ENCODE measurements around the gene PCDHB10.
"Not testable (repeated sequence)": the region's sequence is repeated elsewhere in the genome, so short reads cannot be mapped to it uniquely, and the experiment has no call there.

PCDHB10 gene

GRCh38 chr5:141172381-141173204 is 19.6 kb upstream of the PCDHB10 start, which contains the start of gene PCDHB7:
Gene PCDHB7 (plus strand): TSS chr5:141172644. CDS start chr5:141172836, 192 bp downstream.
- Histone ChIP-seq H2AFZ (ENCODE audit: low read length) (no peak within 1 kb of the TSS), H4K20me1 (ENCODE audit: insufficient read depth, low read length, poor library complexity, severe bottlenecking) (no peaks in the 10 kb centered on the region), H3K79me2 (ENCODE audit: insufficient read depth, low read length) (no peaks in the 10 kb centered on the region), H3K36me3 (ENCODE audit: insufficient read depth, low read length) (no peaks in the 10 kb centered on the region), H3K4me1 (ENCODE audit: insufficient read depth, low read length, poor library complexity, severe bottlenecking) (no peaks in the 10 kb centered on the region), H3F3A (ENCODE audit: low read depth) (no peaks in the 10 kb centered on the region), H3K9ac (ENCODE audit: low read depth, low read length, poor library complexity, severe bottlenecking) (no peak within 1 kb of the TSS), H3K9me2 (replicated peaks; ENCODE audit: low read depth, low read length) (no peaks in the 10 kb centered on the region), H3K27me3 (ENCODE audit: insufficient read depth, low read length, poor library complexity, severe bottlenecking) (no peaks in the 10 kb centered on the region), H3K4me3 (ENCODE audit: low read length, poor library complexity, severe bottlenecking) (no peak within 1 kb of the TSS), H3K4me2 (ENCODE audit: low read depth, low read length, poor library complexity, severe bottlenecking) (no peak within 1 kb of the TSS), H3K9me3 (ENCODE audit: insufficient read depth, low read depth, low read length) (no peaks in the 10 kb centered on the region)
- TF ChIP-seq EZH2phosphoT487 (IDR thresholded peaks at IDR 0.05; ENCODE audit: borderline replicate concordance): no peak
- peak; percentile 43 for TF ChIP-seq CTCF (conservative IDR thresholded peaks at IDR 0.05; ENCODE audit: low read length)

- H4K20me1 ChIP-seq (ENCODE audit: insufficient read depth, low read length, poor library complexity, severe bottlenecking); H3K27me3 ChIP-seq (ENCODE audit: insufficient read depth, low read length, poor library complexity, severe bottlenecking); H3K4me3 ChIP-seq (ENCODE audit: low read length, poor library complexity, severe bottlenecking); H3K36me3 ChIP-seq (ENCODE audit: insufficient read depth, low read length); H3K9me3 ChIP-seq (ENCODE audit: insufficient read depth, low read depth, low read length); H3K79me2 ChIP-seq (ENCODE audit: insufficient read depth, low read length); H3K9me2 ChIP-seq (replicated peaks; ENCODE audit: low read depth, low read length); H3K4me2 ChIP-seq (ENCODE audit: low read depth, low read length, poor library complexity, severe bottlenecking); H3K9ac ChIP-seq (ENCODE audit: low read depth, low read length, poor library complexity, severe bottlenecking); H3K4me1 ChIP-seq (ENCODE audit: insufficient read depth, low read length, poor library complexity, severe bottlenecking); H3F3A ChIP-seq (ENCODE audit: low read depth); H2AFZ ChIP-seq (ENCODE audit: low read length): not testable (repeated sequence)
These were observed 17.7 kb upstream of the PCDHB10 start for GRCh38 chr5:141174291-141175104.

DNA sequence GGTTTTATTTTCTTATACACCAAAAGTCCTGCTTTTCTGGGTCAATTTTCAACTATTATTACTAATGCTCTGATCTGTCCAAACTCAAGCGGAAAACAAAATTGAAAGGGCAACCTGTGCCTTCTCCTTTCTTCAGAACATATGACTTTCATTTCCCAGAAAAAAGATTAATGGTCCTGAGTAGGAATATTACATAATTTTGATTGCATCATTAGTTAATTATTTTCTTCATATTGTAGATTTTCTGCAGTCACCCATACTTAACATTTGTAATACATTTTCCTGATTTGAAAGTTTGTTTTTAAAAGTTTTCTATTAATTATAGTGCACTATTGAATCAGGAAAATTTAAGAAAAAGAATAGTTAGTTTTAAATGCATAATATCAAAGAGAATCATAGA is 16.2 kb upstream of the PCDHB10 start:
- Histone ChIP-seq H3F3A (ENCODE audit: low read depth) (no peaks in the 10 kb centered on the region), H4K20me1 (ENCODE audit: insufficient read depth, low read length, poor library complexity, severe bottlenecking) (no peaks in the 10 kb centered on the region), H3K9me3 (ENCODE audit: insufficient read depth, low read depth, low read length) (no peaks in the 10 kb centered on the region), H3K9me2 (replicated peaks; ENCODE audit: low read depth, low read length) (no peaks in the 10 kb centered on the region), H3K4me2 (ENCODE audit: low read depth, low read length, poor library complexity, severe bottlenecking) (no peak overlapping the region), H3K27me3 (ENCODE audit: insufficient read depth, low read length, poor library complexity, severe bottlenecking) (no peaks in the 10 kb centered on the region), H3K4me1 (ENCODE audit: insufficient read depth, low read length, poor library complexity, severe bottlenecking) (no peaks in the 10 kb centered on the region), H3K36me3 (ENCODE audit: insufficient read depth, low read length) (no peaks in the 10 kb centered on the region), H3K4me3 (ENCODE audit: low read length, poor library complexity, severe bottlenecking) (no peak overlapping the region), H2AFZ (ENCODE audit: low read length) (no peak overlapping the region), H3K79me2 (ENCODE audit: insufficient read depth, low read length) (no peaks in the 10 kb centered on the region), H3K9ac (ENCODE audit: low read depth, low read length, poor library complexity, severe bottlenecking) (no peak overlapping the region)
- TF ChIP-seq EZH2phosphoT487 (IDR thresholded peaks at IDR 0.05; ENCODE audit: borderline replicate concordance) (no peak), CTCF (conservative IDR thresholded peaks at IDR 0.05; ENCODE audit: low read length) (no peak)

GRCh38 chr5:141177577-141178191 is 14.5 kb upstream of the PCDHB10 start, which contains the start of gene PCDHB8:
Gene PCDHB8 (plus strand): TSS chr5:141177790. CDS start chr5:141178035, 245 bp downstream.
- not testable (repeated sequence) for H3K9me2 ChIP-seq (replicated peaks; ENCODE audit: low read depth, low read length)

DNA sequence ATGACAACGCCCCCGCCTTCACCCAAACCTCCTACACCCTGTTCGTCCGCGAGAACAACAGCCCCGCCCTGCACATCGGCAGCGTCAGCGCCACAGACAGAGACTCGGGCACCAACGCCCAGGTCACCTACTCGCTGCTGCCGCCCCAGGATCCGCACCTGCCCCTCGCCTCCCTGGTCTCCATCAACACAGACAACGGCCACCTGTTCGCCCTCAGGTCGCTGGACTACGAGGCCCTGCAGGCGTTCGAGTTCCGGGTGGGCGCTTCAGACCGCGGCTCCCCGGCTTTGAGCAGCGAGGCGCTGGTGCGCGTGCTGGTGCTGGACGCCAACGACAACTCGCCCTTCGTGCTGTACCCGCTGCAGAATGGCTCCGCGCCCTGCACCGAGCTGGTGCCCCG is 12.8 kb upstream of the PCDHB10 start:
- not testable (repeated sequence) for H3K9me2 ChIP-seq (replicated peaks; ENCODE audit: low read depth, low read length); H3K9me3 ChIP-seq (ENCODE audit: insufficient read depth, low read depth, low read length); H3K4me2 ChIP-seq (ENCODE audit: low read depth, low read length, poor library complexity, severe bottlenecking); H4K20me1 ChIP-seq (ENCODE audit: insufficient read depth, low read length, poor library complexity, severe bottlenecking); H3K36me3 ChIP-seq (ENCODE audit: insufficient read depth, low read length); H3F3A ChIP-seq (ENCODE audit: low read depth); H3K4me1 ChIP-seq (ENCODE audit: insufficient read depth, low read length, poor library complexity, severe bottlenecking); H3K79me2 ChIP-seq (ENCODE audit: insufficient read depth, low read length); H3K4me3 ChIP-seq (ENCODE audit: low read length, poor library complexity, severe bottlenecking); H3K9ac ChIP-seq (ENCODE audit: low read depth, low read length, poor library complexity, severe bottlenecking); H3K27me3 ChIP-seq (ENCODE audit: insufficient read depth, low read length, poor library complexity, severe bottlenecking); H2AFZ ChIP-seq (ENCODE audit: low read length)

More at GRCh38 chr5:141177577-141178191, 14.5 kb upstream of the PCDHB10 start, which contains the start of gene PCDHB8:
- H3K9me3 ChIP-seq (ENCODE audit: insufficient read depth, low read depth, low read length); H3K4me1 ChIP-seq (ENCODE audit: insufficient read depth, low read length, poor library complexity, severe bottlenecking); H3K27me3 ChIP-seq (ENCODE audit: insufficient read depth, low read length, poor library complexity, severe bottlenecking); H3K4me3 ChIP-seq (ENCODE audit: low read length, poor library complexity, severe bottlenecking); H3K36me3 ChIP-seq (ENCODE audit: insufficient read depth, low read length); H2AFZ ChIP-seq (ENCODE audit: low read length); H3K79me2 ChIP-seq (ENCODE audit: insufficient read depth, low read length); H3F3A ChIP-seq (ENCODE audit: low read depth); H4K20me1 ChIP-seq (ENCODE audit: insufficient read depth, low read length, poor library complexity, severe bottlenecking); H3K9ac ChIP-seq (ENCODE audit: low read depth, low read length, poor library complexity, severe bottlenecking); H3K4me2 ChIP-seq (ENCODE audit: low read depth, low read length, poor library complexity, severe bottlenecking): not testable (repeated sequence)
